Esophagus squamous epithelium (tissue), 4 donors: Measurements from ENCODE around the gene METAP1.

Source experiments
- POLR2A ChIP-seq, 4 donors: fragments of 450-650 bp; IDR thresholded peaks; one replicate each; pipeline ENCODE4 v1.6.1; 2017; ENCODE audit warnings: antibody characterized with exemption in 4 of 4, mild to moderate bottlenecking in 4 of 4, moderate library complexity in 3 of 4
- TF ChIP-seq, protein P1 (sequence below), 6 experiments: fragments of 450-650 bp in 4 of 6; fragments of 200-600 bp in 2 of 6; sonication (generic) in 2 of 6; IDR thresholded peaks; one replicate each; pipeline ENCODE4 v1.5.1; 2016 to 2019; ENCODE audit warnings: antibody characterized with exemption in 6 of 6, mild to moderate bottlenecking in 4 of 6, moderate library complexity in 4 of 6

DNA sequence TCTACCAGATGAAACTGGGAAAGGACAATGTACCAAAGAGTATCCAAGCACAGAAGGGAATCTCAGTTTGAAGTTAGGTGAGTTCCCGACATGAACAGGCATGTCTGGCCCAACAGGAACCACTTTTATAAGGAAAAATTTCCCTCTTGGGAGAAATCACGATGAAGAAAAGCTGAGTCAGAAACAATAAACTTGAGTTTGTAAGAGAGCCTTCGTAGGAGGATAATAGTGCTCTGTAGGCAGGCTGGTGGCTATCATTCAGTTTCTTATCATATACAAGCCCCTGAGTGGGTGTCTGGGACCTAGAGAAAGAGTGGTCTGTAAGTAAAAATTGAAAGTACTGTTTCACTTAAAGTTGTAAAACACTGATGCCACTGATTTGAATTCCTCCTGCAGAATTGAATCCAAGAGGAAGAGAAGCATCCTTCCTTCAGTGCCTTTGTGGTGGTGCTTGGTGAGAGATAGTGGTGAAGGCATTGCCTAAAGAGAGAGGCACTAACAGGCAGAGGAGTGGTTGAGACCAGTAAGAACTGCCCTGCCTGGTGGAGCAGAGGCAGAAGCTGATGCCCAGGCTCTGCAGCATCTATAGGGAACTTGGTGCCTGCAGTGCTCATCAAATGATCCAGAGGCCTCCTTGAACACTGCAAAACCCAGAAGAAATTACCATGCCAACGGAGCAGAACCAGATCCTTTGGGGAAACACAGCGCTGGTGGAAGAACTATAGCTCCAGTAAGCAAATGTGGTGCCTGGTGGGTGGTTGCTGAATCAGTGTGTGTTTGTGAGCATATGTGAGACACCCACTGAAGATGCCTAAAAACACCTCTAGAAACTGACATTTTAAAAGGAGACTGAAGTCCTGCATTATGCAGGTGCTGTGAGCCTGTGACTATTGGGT, 31.7 kb upstream of the METAP1 start:
- TF ChIP-seq, protein P1, sequence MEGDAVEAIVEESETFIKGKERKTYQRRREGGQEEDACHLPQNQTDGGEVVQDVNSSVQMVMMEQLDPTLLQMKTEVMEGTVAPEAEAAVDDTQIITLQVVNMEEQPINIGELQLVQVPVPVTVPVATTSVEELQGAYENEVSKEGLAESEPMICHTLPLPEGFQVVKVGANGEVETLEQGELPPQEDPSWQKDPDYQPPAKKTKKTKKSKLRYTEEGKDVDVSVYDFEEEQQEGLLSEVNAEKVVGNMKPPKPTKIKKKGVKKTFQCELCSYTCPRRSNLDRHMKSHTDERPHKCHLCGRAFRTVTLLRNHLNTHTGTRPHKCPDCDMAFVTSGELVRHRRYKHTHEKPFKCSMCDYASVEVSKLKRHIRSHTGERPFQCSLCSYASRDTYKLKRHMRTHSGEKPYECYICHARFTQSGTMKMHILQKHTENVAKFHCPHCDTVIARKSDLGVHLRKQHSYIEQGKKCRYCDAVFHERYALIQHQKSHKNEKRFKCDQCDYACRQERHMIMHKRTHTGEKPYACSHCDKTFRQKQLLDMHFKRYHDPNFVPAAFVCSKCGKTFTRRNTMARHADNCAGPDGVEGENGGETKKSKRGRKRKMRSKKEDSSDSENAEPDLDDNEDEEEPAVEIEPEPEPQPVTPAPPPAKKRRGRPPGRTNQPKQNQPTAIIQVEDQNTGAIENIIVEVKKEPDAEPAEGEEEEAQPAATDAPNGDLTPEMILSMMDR (IDR thresholded peaks at IDR 0.05): no peak
- TF ChIP-seq POLR2A (IDR thresholded peaks at IDR 0.05): no peak
